Measurements from ENCODE around the gene CDCA4. TPM values are rescaled to one million over a fixed set of nuclear protein-coding genes. Genes with fewer than 3 reads are reported as not detected.
A peak's percentile ranks its signal among the peaks of the same experiment; 100 is the strongest.

CDCA4 gene
- polyA plus RNA-seq, 1 donor = 12.4 TPM

DNA sequence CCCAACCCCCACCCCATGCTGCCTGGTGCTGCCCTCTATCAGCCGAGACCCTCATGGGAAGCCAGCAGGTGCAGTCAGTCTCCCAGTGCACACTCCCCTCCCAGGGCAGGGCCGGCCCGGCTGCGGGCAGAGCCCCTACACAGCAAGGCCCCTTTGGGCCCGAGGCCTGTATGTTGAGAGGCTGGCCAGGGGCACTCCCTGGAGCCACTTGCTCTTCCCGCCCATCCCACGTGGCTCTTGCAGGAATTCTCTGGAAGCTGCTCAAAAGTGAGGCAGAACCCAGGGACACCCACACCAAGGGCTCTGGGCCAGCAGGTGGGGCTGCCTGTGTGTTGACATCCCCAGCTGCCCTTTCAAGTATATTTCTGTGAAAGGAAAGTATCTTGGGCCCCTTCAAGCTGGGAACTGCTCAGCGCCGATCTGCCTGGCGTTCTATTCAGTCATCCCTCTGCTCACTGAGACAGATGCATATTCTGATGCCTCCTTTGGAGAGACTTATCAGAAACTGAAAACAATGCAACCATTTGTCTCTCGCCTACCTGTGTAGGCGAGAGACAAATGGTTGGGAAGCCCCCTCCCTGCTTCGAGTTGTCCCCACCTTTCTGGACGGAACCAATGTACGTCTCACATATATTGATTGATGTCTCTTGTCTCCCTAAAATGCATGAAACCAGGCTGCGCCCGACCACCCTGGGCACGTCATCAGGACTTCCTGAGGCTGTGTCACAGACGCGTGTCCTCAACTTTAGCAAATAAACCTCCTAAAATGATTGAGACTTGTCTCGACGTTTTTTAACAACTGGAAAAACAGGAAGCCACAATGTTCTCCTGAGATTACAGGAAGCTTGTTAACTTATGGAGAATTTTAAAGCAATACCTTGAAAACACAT lies 38.4 kb upstream of the CDCA4 start:
- Histone ChIP-seq H3K9me3 (ENCODE audit: control insufficient read depth, low read depth, low read length) (no peaks in the 10 kb centered on the region), H3K36me3 (ENCODE audit: control insufficient read depth, insufficient read depth, low read length) (no peaks in the 10 kb centered on the region), H3K4me1 (ENCODE audit: control insufficient read depth, insufficient read depth, low read length) (peaks cover 10% of the 10 kb centered on the region), H3K27me3 (ENCODE audit: control insufficient read depth, insufficient read depth, low read length) (no peaks in the 10 kb centered on the region), H3K4me3 (ENCODE audit: low read length) (no peak overlapping the region), H3K27ac (ENCODE audit: low read length) (no peak overlapping the region)
- DNase-seq = no peak
- 75% methylated on average over 2 of the region's 22 CpGs for WGBS (ENCODE audit: insufficient coverage, low lambda C conversion rate)

- WGBS (ENCODE audit: insufficient coverage, low lambda C conversion rate) = no CpG with 5 or more reads among the region's 14 CpGs
- no peak for DNase-seq
- Histone ChIP-seq H3K36me3 (ENCODE audit: control insufficient read depth, insufficient read depth, low read length) (no peaks in the 10 kb centered on the region), H3K9me3 (ENCODE audit: control insufficient read depth, low read depth, low read length) (no peaks in the 10 kb centered on the region), H3K4me3 (ENCODE audit: low read length) (no peak overlapping the region), H3K4me1 (ENCODE audit: control insufficient read depth, insufficient read depth, low read length) (peaks cover 10% of the 10 kb centered on the region), H3K27ac (ENCODE audit: low read length) (no peak overlapping the region), H3K27me3 (ENCODE audit: control insufficient read depth, insufficient read depth, low read length) (no peaks in the 10 kb centered on the region)
Measured at GRCh38 chr14:105058521-105059034, 37.7 kb upstream of the CDCA4 start.

- WGBS (ENCODE audit: insufficient coverage, low lambda C conversion rate) = no CpG with 5 or more reads among the region's 22 CpGs
- no peak for DNase-seq
- no peaks in the 10 kb centered on the region for H3K36me3 ChIP-seq (ENCODE audit: control insufficient read depth, insufficient read depth, low read length)
Measured at GRCh38 chr14:105056303-105056831, 35.5 kb upstream of the CDCA4 start.

DNA sequence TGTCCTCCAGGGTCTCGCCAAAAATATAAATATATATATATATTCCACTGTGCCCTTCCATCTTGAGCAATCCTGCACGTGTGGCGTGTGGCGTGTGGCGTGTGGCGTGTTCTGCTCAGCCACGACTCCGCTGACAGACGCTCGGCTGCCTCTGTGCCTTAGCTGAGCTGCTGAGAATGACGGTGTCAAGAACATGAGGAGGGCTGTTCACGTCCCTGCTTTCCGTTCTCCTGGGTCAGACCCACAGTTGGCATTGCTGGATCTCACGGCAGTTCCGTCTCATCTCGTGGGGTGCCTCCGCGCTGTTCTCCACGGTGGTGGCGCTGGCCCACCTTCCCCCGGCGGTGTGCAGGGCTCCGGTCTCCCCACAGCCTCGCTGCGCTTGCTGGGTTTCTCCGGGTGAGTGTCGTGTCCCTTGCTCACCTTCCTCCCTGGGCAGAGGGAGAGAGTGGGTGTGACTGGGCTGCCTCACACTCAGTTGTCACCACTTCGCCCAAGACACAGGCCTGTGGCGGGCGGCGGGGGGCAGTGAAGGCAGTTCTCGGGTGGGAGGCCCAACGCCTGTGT lies 34.9 kb upstream of the CDCA4 start:
- no peaks in the 10 kb centered on the region for H3K36me3 ChIP-seq (ENCODE audit: control insufficient read depth, insufficient read depth, low read length)
- no peak overlapping the region for H3K4me3 ChIP-seq (ENCODE audit: low read length)
- H3K9me3 ChIP-seq (ENCODE audit: control insufficient read depth, low read depth, low read length) = peaks cover 4% of the 10 kb centered on the region
- DNase-seq = no peak
- H3K27me3 ChIP-seq (ENCODE audit: control insufficient read depth, insufficient read depth, low read length) = no peaks in the 10 kb centered on the region
- peaks cover under 1% of the 10 kb centered on the region for H3K4me1 ChIP-seq (ENCODE audit: control insufficient read depth, insufficient read depth, low read length)
- H3K27ac ChIP-seq (ENCODE audit: low read length) = no peak overlapping the region
- no CpG with 5 or more reads among the region's 33 CpGs for WGBS (ENCODE audit: insufficient coverage, low lambda C conversion rate)

More at GRCh38 chr14:105056303-105056831, 35.5 kb upstream of the CDCA4 start:
- no peak overlapping the region for H3K27ac ChIP-seq (ENCODE audit: low read length)
- H3K4me1 ChIP-seq (ENCODE audit: control insufficient read depth, insufficient read depth, low read length) = peaks cover 5% of the 10 kb centered on the region
- H3K9me3 ChIP-seq (ENCODE audit: control insufficient read depth, low read depth, low read length) = peaks cover 4% of the 10 kb centered on the region
- H3K27me3 ChIP-seq (ENCODE audit: control insufficient read depth, insufficient read depth, low read length) = no peaks in the 10 kb centered on the region
- H3K4me3 ChIP-seq (ENCODE audit: low read length) = no peak overlapping the region

DNA sequence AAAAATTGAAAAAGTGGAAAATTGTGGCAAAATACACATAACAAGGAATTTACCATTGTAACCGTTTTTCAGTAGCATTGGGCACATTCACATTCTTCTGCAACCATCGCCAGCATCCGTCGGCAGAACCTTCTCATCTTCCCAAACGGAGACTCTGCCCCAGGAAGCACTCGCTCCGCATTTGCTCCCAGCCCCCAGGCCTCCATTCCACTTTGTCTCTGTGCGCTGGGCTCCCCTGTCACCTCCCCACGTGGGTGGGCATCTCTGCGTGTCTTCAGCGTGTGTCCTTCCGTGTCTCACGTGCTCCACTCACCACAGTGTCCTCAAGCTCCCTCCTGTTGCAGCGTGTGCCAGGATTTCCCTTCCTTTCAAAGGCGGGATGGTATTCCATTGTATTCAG lies 34.5 kb upstream of the CDCA4 start:
- DNase-seq = no peak
- Histone ChIP-seq H3K4me3 (ENCODE audit: low read length) (no peak overlapping the region), H3K27ac (ENCODE audit: low read length) (no peak overlapping the region), H3K4me1 (ENCODE audit: control insufficient read depth, insufficient read depth, low read length) (peaks cover 6% of the 10 kb centered on the region), H3K9me3 (ENCODE audit: control insufficient read depth, low read depth, low read length) (peaks cover 4% of the 10 kb centered on the region), H3K27me3 (ENCODE audit: control insufficient read depth, insufficient read depth, low read length) (no peaks in the 10 kb centered on the region), H3K36me3 (ENCODE audit: control insufficient read depth, insufficient read depth, low read length) (no peaks in the 10 kb centered on the region)
- 80% methylated on average over 1 of the region's 15 CpGs for WGBS (ENCODE audit: insufficient coverage, low lambda C conversion rate)

GRCh38 chr14:105053996-105054395 lies 33.1 kb upstream of the CDCA4 start:
- Histone ChIP-seq H3K27ac (ENCODE audit: low read length) (no peak overlapping the region), H3K4me1 (ENCODE audit: control insufficient read depth, insufficient read depth, low read length) (peaks cover 7% of the 10 kb centered on the region), H3K36me3 (ENCODE audit: control insufficient read depth, insufficient read depth, low read length) (no peaks in the 10 kb centered on the region), H3K27me3 (ENCODE audit: control insufficient read depth, insufficient read depth, low read length) (no peaks in the 10 kb centered on the region), H3K9me3 (ENCODE audit: control insufficient read depth, low read depth, low read length) (peaks cover 4% of the 10 kb centered on the region), H3K4me3 (ENCODE audit: low read length) (no peak overlapping the region)
- 100% methylated on average over 3 of the region's 15 CpGs for WGBS (ENCODE audit: insufficient coverage, low lambda C conversion rate)
- DNase-seq = no peak

DNA sequence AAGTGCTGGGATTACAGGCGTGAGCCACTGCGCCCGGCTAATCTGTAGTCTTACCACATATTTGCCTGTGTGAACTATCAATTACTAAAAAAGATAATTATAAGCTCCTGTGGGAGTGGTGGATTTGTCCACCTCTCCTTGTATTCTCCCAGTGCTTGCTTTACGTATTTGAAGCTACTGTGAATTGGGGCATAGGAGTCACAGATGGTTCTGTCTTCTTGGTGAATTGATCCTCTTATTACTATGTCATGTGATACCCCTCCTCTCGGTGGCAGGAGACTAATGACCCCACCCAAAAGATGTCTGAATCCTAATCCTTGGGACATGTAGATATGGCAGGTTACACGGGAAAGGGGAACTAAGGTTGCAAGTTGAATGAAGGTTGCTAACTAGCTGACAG lies 32.5 kb upstream of the CDCA4 start:
- 100% methylated on average over 1 of the region's 6 CpGs for WGBS (ENCODE audit: insufficient coverage, low lambda C conversion rate)
- no peak overlapping the region for H3K4me3 ChIP-seq (ENCODE audit: low read length)
- no peak overlapping the region for H3K27ac ChIP-seq (ENCODE audit: low read length)
- H3K36me3 ChIP-seq (ENCODE audit: control insufficient read depth, insufficient read depth, low read length) = no peaks in the 10 kb centered on the region
- DNase-seq = no peak
- H3K27me3 ChIP-seq (ENCODE audit: control insufficient read depth, insufficient read depth, low read length) = no peaks in the 10 kb centered on the region
- peaks cover 4% of the 10 kb centered on the region for H3K9me3 ChIP-seq (ENCODE audit: control insufficient read depth, low read depth, low read length)
- peaks cover 7% of the 10 kb centered on the region for H3K4me1 ChIP-seq (ENCODE audit: control insufficient read depth, insufficient read depth, low read length)

- H3K27me3 ChIP-seq (ENCODE audit: control insufficient read depth, insufficient read depth, low read length) = no peaks in the 10 kb centered on the region
- no peak overlapping the region for H3K4me3 ChIP-seq (ENCODE audit: low read length)
- H3K27ac ChIP-seq (ENCODE audit: low read length) = no peak overlapping the region
- DNase-seq = no peak
- no CpG with 5 or more reads among the region's 4 CpGs for WGBS (ENCODE audit: insufficient coverage, low lambda C conversion rate)
- peaks cover 4% of the 10 kb centered on the region for H3K9me3 ChIP-seq (ENCODE audit: control insufficient read depth, low read depth, low read length)
- no peaks in the 10 kb centered on the region for H3K36me3 ChIP-seq (ENCODE audit: control insufficient read depth, insufficient read depth, low read length)
- peaks cover 7% of the 10 kb centered on the region for H3K4me1 ChIP-seq (ENCODE audit: control insufficient read depth, insufficient read depth, low read length)
Measured at GRCh38 chr14:105052110-105052458, 31.2 kb upstream of the CDCA4 start.

DNA sequence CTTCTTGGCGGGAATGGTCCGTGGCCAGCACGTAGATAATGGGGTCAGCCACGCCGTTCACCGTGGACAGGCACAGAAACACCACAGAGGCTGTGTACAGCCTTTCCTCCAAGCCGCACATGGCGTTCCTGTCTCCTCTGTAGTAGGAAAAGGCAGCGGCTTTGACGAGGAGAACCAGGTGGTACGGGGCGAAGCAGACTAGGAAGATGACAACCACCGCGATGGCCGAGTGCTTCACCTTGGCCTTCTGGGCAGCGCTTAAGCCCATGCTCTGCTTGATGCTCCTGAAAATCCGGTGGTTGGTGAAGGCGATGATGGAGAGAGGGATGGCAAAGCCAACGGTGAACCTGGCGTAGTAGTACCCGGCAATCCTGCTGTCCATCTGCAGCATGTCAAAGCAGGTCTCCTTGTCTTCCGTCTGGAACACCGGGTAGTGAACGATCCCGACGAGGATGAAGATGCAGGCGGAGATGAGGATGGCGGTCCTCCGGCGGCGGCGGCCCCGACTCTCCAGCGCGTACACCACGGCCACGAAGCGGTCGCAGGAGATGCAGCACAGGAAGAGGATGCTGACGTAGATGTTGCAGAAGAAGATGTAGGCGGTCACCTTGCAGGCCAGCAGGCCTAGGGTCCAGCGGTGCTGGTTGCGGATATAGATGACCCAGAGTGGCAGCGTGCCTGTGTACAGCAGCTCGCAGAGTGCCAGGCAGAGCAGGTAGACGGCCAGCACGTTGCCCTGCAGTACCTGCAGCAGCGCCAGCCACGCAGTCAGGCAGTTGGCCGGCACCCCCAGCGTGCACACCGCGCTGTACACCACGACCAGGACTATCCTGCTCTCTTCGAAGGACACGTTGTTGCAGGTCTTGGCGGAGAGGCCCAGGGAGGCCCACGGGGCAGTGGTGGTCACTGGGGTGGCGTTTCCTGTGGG lies 30.6 kb upstream of the CDCA4 start:
- Histone ChIP-seq H3K4me1 (ENCODE audit: control insufficient read depth, insufficient read depth, low read length) (peaks cover 7% of the 10 kb centered on the region), H3K27me3 (ENCODE audit: control insufficient read depth, insufficient read depth, low read length) (no peaks in the 10 kb centered on the region), H3K27ac (ENCODE audit: low read length) (no peak overlapping the region), H3K36me3 (ENCODE audit: control insufficient read depth, insufficient read depth, low read length) (no peaks in the 10 kb centered on the region), H3K9me3 (ENCODE audit: control insufficient read depth, low read depth, low read length) (peaks cover 4% of the 10 kb centered on the region), H3K4me3 (ENCODE audit: low read length) (no peak overlapping the region)
- DNase-seq = no peak
- WGBS (ENCODE audit: insufficient coverage, low lambda C conversion rate) = no CpG with 5 or more reads among the region's 59 CpGs

DNA sequence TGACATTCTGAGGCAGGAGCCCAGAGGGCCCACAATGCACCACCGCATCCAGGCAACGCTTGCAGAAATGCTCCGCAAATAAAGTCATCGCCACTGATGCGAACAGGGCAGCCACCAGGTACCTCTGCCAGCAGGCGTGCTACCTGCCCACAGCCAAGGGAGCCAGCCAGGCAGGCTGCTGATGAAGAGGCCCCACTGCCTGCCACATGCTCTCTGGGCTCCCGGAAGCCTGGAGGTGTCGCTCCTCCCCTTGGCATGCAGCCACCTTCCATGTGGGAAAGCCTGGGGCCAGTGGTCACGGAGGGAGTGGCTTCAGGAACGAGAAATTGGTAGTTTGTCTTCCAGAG lies 29.6 kb upstream of the CDCA4 start:
- H3K36me3 ChIP-seq (ENCODE audit: control insufficient read depth, insufficient read depth, low read length) = no peaks in the 10 kb centered on the region
- no CpG with 5 or more reads among the region's 10 CpGs for WGBS (ENCODE audit: insufficient coverage, low lambda C conversion rate)
- no peaks in the 10 kb centered on the region for H3K27me3 ChIP-seq (ENCODE audit: control insufficient read depth, insufficient read depth, low read length)
- H3K9me3 ChIP-seq (ENCODE audit: control insufficient read depth, low read depth, low read length) = peaks cover 4% of the 10 kb centered on the region
- peaks cover 7% of the 10 kb centered on the region for H3K4me1 ChIP-seq (ENCODE audit: control insufficient read depth, insufficient read depth, low read length)
- H3K27ac ChIP-seq (ENCODE audit: low read length) = no peak overlapping the region
- peak; percentile 66 to 84 for DNase-seq
- no peak overlapping the region for H3K4me3 ChIP-seq (ENCODE audit: low read length)
